HG03439 (cell line): Measurements from ENCODE around the gene HNF4A.

ENCODE experiments used
- ATAC-seq: cut with Tn5 transposase; IDR thresholded peaks from one replicate; pipeline ENCODE4 v1.9.1; 2021; ENCODE audit warnings: mild to moderate bottlenecking, moderate library complexity; ENCODE audit not compliant: unreplicated experiment

Gene HNF4A

DNA sequence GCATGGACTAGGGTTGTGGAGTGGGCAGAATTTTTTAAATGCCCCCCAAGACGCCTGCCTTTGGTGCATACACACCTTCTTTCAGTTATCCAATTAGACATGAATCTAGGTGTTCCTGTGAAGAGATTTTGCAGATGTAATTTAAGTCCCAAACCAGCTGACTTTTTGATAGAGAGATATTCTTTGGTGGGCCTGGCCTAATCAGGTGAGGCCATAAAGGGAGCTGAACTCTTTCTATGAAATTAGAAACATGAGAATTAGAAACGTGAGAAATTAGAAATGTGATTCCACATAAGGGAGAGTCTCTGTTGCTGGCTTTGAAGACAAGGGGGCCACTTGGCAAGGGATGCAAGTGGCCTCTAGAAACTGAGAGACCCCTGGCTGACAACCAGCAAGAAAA lies 83.8 kb downstream of the HNF4A start:
- no peak for ATAC-seq

DNA sequence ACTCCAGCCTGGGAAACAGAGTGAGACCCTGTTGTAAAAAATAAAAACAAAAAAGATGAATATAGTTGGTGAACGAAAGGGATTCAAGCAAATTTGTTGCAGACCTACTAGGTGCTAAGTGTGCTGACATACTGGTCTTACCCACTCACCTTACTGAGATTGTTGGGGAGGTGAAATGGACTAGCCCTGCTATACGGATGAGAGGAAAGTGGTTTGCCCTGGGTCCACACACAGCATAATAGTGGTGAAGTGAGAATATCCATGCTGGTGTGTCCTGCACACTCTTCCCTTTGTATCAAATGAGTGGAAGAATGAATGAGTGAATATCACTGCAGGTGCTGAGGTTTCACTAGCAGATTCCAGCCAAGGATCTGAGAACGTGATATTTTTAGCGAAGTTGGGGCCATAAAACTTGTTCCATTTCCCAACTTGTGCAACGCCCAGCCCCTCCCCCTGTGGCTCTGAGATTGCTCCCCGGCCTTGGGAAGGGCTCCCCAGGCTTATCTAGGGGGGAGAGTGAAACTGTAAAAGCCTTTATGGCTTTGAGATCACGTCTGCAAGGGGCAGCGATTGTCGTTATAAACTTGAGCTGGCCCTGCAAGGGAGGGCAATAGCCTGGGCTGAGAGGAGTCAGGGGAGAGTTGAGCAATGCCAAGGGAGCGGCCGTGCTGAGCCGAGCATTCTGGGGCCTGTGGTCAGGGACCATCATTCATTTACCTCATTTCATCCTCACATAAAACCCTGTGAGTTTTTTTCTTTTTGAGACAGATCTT lies 87.0 kb downstream of the HNF4A start:
- no peak for ATAC-seq

DNA sequence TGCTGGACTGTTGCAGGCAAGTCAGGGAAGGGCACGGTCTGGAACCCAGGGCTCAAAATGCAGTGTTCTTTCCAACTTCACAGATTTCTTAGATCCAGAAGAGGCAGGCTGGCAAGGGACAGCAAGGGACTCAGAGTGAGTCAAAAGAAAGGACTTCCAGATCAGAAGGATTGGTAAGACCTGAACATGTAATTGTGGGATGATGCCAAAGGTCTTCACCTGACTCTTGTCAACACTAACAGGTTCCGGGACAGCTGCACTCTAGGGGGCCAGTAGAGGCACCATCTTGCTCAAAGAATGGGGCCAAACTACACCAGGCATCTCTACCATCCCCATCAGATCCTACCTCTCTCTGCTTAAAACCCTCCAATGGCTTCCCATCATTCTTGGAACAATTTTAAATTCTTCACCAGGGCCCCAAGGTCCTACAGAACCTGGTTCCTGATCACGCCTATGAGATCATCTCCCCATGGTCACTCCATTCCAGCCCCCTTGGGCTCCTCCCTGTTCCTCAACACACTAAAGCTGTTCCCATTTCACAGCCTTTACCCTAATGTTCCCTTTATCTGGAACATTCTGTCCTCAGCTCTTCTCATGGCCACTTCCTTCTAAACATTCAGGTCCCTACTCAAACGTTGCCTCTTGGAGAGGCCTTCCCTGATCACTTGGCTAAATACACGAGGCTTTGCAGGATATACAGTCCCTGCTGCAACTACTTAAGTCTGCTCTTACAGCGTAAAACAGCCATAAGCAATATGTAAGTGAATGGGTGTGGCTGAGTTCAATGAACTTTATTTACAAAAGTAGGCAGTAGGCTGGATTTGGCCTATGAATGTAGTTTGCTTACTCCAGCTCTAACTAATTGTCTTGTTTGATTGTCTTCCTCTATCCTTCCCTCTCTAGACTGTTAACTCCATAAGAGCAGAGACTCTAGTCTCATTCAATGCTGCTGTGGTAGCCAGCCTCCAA lies 90.5 kb downstream of the HNF4A start:
- no peak for ATAC-seq

DNA sequence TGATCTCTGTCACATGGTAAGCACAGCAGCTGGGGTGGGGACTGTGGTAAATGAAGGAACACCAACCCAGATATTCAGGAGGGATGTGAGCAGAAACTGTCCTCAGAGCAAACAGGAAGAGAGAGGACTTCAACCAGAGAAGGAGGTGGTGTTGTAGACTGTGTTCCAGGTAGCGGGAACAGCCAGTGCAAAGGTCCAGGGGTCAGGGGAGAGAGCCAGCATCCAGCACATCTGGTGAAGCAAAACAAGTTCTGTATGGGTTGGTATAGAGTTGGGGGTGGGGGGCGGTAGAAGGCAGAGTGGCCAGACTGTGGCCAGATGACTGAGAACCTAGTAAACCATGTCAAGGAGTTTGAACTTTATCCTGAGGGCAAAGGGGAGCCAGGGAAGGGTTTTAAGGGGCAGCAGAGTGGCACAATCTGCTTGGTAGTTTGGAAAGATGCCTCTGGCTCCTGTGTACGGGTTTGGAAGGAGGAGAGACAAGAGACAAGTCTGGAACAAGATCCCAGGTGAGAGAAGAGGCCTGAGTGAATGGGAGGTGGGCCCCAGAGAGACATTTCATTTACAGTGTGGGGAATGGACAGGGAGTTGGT lies 92.4 kb downstream of the HNF4A start:
- no peak for ATAC-seq

DNA sequence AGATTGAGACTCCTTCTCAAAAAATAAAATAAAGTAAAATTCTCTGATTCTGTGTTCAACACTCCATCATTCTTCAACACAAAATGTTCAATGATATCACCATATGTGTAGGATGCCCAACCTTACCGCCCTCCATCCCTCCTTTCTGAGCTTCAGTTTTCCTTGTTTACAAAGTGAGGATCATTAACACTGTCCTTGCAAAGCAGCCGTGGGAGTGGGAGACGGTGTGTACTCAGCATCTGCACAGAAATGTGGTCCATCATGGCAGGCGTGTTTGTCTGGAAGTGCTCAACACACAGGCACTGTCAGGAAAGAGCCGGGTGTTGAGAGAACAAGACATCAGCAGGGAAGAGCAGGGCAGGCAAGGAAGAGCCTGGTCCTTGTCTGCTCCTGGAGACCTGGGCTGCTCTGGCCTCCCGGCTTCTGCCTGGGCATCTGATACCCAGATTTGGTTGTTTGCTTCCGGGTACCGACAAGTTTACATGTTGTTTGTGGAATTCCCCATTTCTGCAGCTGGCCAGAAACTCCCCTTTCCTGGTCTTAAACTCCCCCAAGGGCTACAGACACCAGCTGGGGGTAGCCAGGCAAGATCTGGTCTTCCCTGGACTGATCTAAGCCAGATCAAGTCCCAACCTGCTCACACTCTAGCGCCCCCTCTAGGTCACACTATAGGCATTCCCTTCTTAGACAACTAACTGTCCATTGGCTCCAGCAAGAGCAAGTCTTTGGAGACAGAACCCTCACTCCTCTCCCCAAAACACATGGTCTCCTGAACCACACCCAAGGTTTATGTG lies 93.5 kb downstream of the HNF4A start:
- ATAC-seq = no peak

DNA sequence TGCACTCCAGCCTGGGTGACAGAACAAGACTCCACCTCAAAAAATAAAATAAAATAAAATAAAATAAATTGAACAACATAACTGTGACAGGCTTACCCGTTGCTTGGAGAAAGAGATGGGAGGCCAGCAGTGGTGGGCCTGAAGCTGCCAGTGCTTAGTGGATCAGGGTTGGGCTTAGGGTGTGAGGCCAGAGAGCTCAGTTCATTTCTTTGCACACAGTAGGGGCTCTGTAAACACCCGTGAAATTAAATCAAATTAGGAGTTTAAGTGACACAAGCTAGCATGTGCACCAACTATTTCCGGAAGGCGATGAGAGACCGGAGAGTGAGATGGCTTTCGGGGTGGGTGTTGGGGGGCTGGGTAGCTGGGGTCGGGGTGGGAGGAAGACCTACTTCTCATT lies 94.4 kb downstream of the HNF4A start:
- no peak for ATAC-seq

DNA sequence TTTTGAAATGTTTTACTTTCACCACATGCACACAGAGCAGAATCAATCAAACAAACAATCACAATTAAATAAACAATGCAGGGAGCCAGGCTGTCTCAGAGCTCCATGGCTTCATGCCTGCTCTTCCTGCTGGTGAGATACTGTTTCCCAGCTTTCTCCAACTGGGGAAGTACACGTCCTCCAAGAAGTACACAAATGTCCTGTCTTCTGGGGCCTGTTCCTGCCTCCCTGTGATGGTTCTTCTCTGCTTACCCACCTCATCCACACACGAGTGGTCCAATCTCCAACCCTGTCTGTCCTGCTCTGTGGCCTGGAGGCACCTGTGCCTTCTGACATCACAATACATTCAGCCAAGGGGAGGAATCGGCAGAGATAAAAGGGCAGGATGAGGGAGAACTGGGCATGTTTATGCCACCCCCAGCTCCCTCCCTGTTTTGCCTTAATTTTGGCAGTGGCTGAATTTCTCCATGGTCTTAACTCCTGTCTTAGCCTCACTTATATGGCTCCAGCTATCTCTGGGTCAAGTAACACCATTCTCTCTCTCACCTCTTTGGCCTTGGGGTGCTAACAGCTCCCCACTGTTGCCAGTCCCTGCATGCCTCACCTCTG lies 94.9 kb downstream of the HNF4A start:
- ATAC-seq = no peak

DNA sequence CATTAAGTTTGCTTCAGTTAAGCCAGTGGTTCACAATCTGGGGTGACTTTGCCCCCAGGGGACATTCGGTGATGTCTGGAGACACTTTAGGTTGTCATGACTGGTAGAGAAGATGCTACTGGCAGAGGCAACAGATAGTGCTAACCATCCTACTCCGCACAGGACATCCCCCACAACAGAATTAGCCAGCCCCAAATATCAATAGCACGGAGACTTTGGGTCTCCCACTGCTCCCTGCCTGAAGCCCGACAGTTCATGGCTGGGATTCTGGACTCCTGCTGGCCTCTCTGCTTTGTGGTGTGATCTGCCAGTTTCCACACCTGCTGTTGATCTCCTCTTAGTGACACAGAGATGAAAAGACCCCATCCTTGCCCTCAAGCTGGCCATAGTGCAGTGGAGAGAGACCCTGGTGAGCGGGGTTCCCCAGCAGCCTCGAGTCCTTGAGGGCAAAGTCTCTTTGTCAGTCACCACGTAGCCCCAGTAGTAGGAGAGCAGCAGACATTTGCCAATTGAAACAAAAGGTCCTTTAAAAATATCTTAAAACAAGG lies 95.5 kb downstream of the HNF4A start:
- ATAC-seq = no peak

DNA sequence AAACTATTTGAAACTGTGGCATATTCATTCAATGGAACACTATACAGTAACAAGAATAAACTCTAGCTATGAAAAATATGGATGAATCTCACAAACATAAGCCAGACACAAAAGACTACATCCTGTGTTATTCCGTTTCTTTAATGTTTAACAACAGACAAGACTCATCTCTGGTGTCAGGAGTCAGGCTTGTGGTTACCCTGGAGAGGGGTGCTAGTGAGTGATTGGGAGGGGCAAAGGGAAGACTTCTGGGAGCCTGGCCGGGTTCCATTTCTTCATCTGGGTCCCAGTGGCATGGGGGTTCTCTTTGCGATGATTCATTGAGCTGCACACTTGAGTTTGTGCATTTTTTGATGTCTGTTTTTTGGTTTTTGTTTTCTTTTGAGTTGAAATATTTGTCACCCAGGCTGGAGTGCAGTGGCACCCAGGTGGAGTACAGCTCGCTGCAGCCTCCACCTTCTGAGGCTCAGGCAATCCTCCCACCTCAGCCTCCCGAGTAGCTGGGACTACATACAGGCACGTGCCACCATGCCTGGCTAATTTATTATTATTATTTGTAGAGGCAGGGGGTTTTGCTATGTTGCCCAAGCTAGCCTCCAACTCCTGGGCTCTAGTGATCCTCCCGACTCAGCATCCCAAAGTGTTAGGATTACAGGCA lies 98.9 kb downstream of the HNF4A start:
- ATAC-seq = no peak

DNA sequence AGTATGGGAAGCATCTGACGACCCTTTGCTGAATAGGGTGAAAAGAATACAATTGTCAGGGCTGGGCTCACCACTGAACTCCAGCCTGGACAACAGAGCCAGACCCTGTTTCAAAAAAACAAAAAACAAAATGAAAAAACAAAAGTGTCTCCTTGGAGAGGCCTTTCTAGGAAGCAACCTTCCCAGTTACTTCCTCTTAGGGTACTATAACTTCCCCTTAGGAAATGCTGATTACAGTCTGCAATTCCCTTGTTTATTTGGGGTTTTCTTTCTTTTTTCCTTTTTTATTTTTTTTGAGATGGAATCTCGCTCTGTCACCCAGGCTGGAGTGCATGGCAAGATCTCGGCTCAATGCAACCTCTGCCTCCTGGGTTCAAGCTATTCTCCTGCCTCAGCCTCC lies 99.6 kb downstream of the HNF4A start:
- no peak for ATAC-seq

DNA sequence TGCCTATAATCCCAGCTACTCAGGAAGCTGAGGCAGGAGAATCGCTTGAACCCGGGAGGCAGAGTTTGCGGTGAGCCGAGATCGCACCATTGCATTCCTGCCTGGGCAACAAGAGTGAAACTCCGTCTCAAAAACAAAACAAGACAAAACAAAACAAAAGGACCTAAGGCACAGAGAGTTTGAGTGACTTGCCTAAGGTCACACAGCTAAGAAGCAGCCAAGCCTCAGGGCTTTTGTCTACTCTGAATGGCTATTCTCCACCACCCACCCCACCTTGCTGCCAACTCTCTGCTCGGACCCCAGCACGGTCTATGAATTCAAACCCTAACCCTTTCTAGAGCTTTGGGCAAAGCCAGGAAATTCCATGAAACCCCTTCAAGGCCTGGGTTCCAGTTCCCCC lies 101.1 kb downstream of the HNF4A start:
- ATAC-seq = no peak

DNA sequence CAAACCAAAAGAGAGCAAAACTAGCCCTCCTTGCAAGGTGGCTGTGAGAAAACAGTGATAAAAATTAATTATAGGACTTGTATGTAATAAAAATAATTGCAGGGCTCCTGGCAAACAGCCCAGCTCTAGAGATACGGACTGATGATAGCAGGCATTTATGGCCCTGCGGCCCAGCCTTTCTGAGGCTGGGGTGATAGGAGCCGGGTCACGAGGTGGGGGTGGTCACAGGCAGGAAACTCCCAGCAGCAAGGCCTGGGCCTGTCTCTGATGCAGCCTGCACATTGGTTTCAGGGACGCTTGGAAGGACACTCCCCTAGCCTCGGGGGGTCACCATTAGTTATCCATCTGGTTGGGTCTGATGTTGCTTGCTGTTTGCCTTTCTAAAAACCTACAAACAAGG lies 101.5 kb downstream of the HNF4A start:
- ATAC-seq = no peak

DNA sequence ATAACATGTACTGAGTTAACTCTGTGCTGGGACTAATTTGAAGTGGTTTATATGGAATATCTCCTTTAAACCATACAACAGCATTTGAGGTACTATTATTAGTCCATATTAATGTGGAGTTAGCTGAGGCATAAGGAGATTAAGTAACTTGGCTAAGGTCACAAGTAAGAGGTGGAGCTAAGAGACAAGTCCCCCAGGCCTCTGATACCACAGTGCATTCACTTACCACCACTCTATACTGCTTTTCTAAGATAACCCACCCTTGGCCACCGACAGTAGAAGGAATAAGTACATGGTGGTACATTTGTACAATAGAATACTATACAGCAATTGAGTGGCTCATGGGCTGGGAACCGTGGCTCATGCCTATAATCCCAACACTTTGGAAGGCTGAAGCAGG lies 103.8 kb downstream of the HNF4A start:
- no peak for ATAC-seq

DNA sequence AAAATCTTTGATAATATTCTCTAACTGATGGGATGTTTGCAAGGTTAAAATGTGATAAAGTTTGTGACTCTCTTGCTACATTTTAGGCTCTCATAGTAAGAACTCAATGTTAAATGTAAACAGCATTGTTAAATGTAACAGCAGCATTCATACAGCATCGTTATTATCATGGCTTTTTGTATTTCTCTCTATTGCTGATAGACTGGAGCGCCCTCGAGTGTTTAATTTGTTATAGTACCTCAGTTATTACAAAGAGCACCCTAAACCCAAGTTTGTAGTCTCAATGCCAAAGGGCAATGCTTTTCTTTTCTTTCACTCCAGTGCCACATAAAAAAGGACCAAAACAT lies 105.3 kb downstream of the HNF4A start:
- no peak for ATAC-seq

DNA sequence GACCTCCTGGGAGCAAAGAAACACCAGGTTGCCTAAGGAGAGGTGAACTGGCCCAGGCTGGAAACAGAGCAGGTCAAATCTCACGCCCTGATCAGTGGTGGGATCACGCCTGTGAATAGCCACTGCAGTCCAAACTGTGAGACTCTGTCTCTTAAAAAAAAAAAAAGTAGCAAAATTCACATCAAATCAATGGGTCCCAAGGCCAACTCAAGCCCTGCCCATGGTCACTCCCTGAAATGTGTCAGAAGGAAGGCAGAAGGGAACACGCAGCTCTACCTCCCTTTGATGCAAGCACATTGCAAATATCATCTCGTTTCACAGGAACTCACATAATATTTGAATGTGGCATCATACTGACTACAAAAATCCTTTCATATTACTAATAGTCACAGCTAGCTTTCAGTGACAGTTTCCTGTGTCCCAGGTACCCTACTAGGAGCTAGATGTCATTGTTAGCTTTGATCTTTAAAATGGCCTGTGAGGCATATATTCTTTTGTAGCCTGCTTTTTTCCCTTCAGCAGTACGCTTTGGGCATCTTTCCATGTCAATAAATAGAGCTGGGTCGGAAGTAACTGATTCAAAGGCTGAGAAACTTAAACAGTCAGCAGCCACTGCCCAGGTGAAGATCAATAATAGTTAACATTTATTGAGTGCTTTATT lies 105.8 kb downstream of the HNF4A start:
- ATAC-seq = no peak

DNA sequence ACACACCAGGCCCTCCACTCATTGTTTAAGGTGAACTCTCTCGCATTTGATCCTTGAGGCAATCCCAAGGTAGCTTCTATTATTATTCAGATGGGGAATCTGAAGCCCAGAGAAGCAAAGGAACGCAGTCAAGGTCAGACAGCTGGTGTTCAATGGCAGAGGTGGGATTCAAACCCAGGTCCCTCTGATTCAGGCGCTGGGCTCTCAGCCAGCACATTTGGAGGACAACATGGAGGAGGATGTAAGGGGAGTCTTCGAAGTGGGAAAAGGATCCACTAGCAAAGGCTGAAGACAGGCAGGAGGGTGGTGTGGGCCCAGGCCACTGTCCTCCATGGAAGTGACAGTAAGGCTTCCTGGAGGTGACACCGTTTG lies 106.3 kb downstream of the HNF4A start:
- no peak for ATAC-seq

DNA sequence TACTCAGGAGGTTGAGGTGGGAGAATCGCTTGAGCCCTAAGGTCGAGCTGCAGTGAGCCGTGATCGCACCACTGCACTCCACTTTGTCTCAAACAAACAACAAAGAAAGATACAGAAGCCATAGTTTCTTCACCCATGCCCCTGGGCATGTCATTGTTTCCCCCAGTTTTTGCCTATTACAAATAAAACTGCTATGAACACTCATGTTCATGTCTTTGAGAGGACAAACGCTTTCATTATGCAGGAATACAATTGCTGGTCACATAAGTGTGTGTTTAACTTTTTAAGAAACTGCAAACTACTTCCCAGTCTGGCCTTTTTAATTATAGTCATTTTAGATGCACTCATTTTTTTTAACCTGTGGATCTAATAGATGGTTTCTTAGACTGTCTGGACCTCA lies 108.0 kb downstream of the HNF4A start:
- no peak for ATAC-seq

DNA sequence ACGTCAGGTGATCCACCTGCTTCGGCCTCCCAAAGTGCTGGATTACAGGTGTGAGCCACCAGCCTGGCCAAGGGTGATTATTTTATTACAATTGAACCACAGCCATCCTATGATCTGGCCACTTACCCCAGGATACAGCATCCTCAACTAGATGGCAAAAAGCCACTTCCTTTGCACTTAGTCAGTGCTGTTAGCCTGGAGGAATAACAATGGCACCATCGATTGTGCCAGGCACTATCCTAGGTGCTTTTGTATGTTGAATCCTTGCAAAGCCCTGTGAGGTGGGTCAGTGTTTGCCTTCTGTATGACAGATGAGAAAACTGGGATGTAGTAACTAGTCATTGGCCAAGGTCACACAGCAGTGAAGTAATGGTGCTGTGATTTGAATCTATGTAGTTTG lies 109.0 kb downstream of the HNF4A start:
- ATAC-seq = no peak

DNA sequence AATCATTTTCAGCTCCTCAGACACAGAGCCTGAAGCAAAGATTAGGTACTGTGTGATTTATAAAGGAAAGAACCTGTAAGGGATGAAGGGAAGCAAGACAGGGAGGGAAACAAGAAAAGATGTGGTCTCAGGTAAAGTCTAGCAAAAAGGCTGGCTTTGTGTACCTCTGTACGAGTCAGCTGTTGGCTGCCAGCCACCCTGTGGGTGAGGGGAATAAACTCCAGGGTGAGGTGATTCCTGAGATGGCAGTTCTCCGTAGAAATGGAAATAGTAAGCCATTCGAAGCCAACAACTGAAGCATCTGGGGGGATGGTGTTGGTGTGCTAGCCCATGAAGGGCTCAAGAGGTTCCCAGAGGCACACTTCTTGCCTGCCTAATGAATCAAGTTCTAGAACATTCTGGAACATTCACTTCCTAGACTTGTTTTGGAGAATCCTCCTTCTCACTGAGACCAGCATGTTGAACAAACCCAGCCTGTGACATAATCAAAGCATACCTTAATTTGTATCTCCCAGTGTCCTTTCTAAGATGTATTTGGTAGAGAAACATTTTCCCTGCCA lies 109.6 kb downstream of the HNF4A start:
- ATAC-seq = no peak
